Measurements from ENCODE around the gene SNX1.
"Not testable (repeated sequence)": the region's sequence is repeated elsewhere in the genome, so short reads cannot be mapped to it uniquely, and the experiment has no call there.

SNX1 gene

GRCh38 chr15:64117759-64118487 is 22.1 kb downstream of the SNX1 start:
- no peak for TF ChIP-seq Cebpa-rat (IDR thresholded peaks at IDR 0.05)
- no peaks in the 10 kb centered on the region for H3K27me3 ChIP-seq
- no peak overlapping the region for H3K4me3 ChIP-seq
- peaks cover 87% of the 10 kb centered on the region for H4K20me1 ChIP-seq
- H3K27ac ChIP-seq: no peak overlapping the region
- H3K4me1 ChIP-seq: no peaks in the 10 kb centered on the region
- no peak overlapping the region for H3K9ac ChIP-seq
- no peaks in the 10 kb centered on the region for H3K9me3 ChIP-seq
- no peak overlapping the region for H3K4me2 ChIP-seq
- H3K36me3 ChIP-seq: peaks cover 100% of the 10 kb centered on the region

GRCh38 chr15:64120322-64120721 is 24.5 kb downstream of the SNX1 start:
- Histone ChIP-seq H3K36me3 (peaks cover 98% of the 10 kb centered on the region), H4K20me1 (peaks cover 66% of the 10 kb centered on the region)
- H3K9ac ChIP-seq, H3K27ac ChIP-seq, H3K9me3 ChIP-seq, H3K27me3 ChIP-seq, H3K4me3 ChIP-seq, H3K4me2 ChIP-seq, H3K4me1 ChIP-seq: not testable (repeated sequence)

- Histone ChIP-seq H3K9me3 (no peaks in the 10 kb centered on the region), H4K20me1 (peaks cover 54% of the 10 kb centered on the region), H3K4me3 (no peak overlapping the region), H3K9ac (no peak overlapping the region), H3K4me1 (no peaks in the 10 kb centered on the region), H3K27ac (no peak overlapping the region), H3K27me3 (no peaks in the 10 kb centered on the region), H3K36me3 (peaks cover 98% of the 10 kb centered on the region), H3K4me2 (no peak overlapping the region)
- TF ChIP-seq Cebpa-rat (IDR thresholded peaks at IDR 0.05): no peak
Measured at GRCh38 chr15:64121614-64122013, 25.8 kb downstream of the SNX1 start.

- no peaks in the 10 kb centered on the region for H3K27me3 ChIP-seq
- H4K20me1 ChIP-seq: peaks cover 45% of the 10 kb centered on the region
- H3K9me3 ChIP-seq: no peaks in the 10 kb centered on the region
- no peak overlapping the region for H3K9ac ChIP-seq
- H3K36me3 ChIP-seq: peaks cover 98% of the 10 kb centered on the region
- no peak overlapping the region for H3K27ac ChIP-seq
- no peak overlapping the region for H3K4me3 ChIP-seq
- no peak overlapping the region for H3K4me2 ChIP-seq
- no peak for TF ChIP-seq Cebpa-rat (IDR thresholded peaks at IDR 0.05)
- H3K4me1 ChIP-seq: no peaks in the 10 kb centered on the region
Measured at GRCh38 chr15:64122444-64122843, 26.7 kb downstream of the SNX1 start.

GRCh38 chr15:64122936-64123351 is 27.2 kb downstream of the SNX1 start:
- no peaks in the 10 kb centered on the region for H3K9me3 ChIP-seq
- no peaks in the 10 kb centered on the region for H3K4me1 ChIP-seq
- no peaks in the 10 kb centered on the region for H3K27me3 ChIP-seq
- H3K27ac ChIP-seq: no peak overlapping the region
- peaks cover 40% of the 10 kb centered on the region for H4K20me1 ChIP-seq
- no peak overlapping the region for H3K4me2 ChIP-seq
- peaks cover 98% of the 10 kb centered on the region for H3K36me3 ChIP-seq
- TF ChIP-seq Cebpa-rat (IDR thresholded peaks at IDR 0.05): no peak
- no peak overlapping the region for H3K9ac ChIP-seq
- H3K4me3 ChIP-seq: no peak overlapping the region

GRCh38 chr15:64125978-64126377 is 30.2 kb downstream of the SNX1 start:
- no peak for TF ChIP-seq Cebpa-rat (IDR thresholded peaks at IDR 0.05)
- Histone ChIP-seq H3K4me2 (no peak overlapping the region), H3K27me3 (no peaks in the 10 kb centered on the region), H4K20me1 (peaks cover 23% of the 10 kb centered on the region), H3K9ac (no peak overlapping the region), H3K27ac (no peak overlapping the region), H3K36me3 (peaks cover 98% of the 10 kb centered on the region), H3K4me1 (no peaks in the 10 kb centered on the region), H3K4me3 (no peak overlapping the region), H3K9me3 (no peaks in the 10 kb centered on the region)

GRCh38 chr15:64127521-64128270 is 31.9 kb downstream of the SNX1 start:
- Histone ChIP-seq H3K9me3 (no peaks in the 10 kb centered on the region), H3K4me1 (no peaks in the 10 kb centered on the region), H3K36me3 (peaks cover 98% of the 10 kb centered on the region), H3K27me3 (no peaks in the 10 kb centered on the region), H3K4me3 (no peak overlapping the region), H3K9ac (no peak overlapping the region), H3K27ac (no peak overlapping the region), H3K4me2 (no peak overlapping the region), H4K20me1 (peaks cover 6% of the 10 kb centered on the region; the same call in 1 of the 2 replicates)
- no peak for TF ChIP-seq Cebpa-rat (IDR thresholded peaks at IDR 0.05)

GRCh38 chr15:64130159-64130558 is 34.4 kb downstream of the SNX1 start:
- Histone ChIP-seq H3K27me3 (no peaks in the 10 kb centered on the region), H3K4me2 (no peak overlapping the region), H3K4me1 (no peaks in the 10 kb centered on the region), H3K36me3 (peaks cover 100% of the 10 kb centered on the region), H3K9me3 (no peaks in the 10 kb centered on the region), H3K27ac (no peak overlapping the region), H3K9ac (no peak overlapping the region), H4K20me1 (0 out of 2 replicates have a peak, but pooled peaks cover 7% of the 10 kb centered on the region), H3K4me3 (no peak overlapping the region)
- TF ChIP-seq Cebpa-rat (IDR thresholded peaks at IDR 0.05): no peak

GRCh38 chr15:64131547-64131946 is 35.8 kb downstream of the SNX1 start:
- H3K27ac ChIP-seq: no peak overlapping the region
- peaks cover 7% of the 10 kb centered on the region for H3K4me1 ChIP-seq
- H3K9me3 ChIP-seq: no peaks in the 10 kb centered on the region
- no peak overlapping the region for H3K9ac ChIP-seq
- H3K4me3 ChIP-seq: no peak overlapping the region
- peaks cover 100% of the 10 kb centered on the region for H3K36me3 ChIP-seq
- no peak for TF ChIP-seq Cebpa-rat (IDR thresholded peaks at IDR 0.05)
- no peaks in the 10 kb centered on the region for H3K27me3 ChIP-seq
- peaks cover 16% of the 10 kb centered on the region; the same call in 1 of the 2 replicates for H4K20me1 ChIP-seq
- H3K4me2 ChIP-seq: no peak overlapping the region

- Histone ChIP-seq H4K20me1 (peaks cover 23% of the 10 kb centered on the region; the same call in 1 of the 2 replicates), H3K27ac (no peak overlapping the region), H3K9me3 (no peaks in the 10 kb centered on the region), H3K4me1 (peaks cover 14% of the 10 kb centered on the region), H3K36me3 (peaks cover 100% of the 10 kb centered on the region), H3K4me3 (no peak overlapping the region), H3K4me2 (no peak overlapping the region), H3K27me3 (no peaks in the 10 kb centered on the region), H3K9ac (no peak overlapping the region)
- no peak for TF ChIP-seq Cebpa-rat (IDR thresholded peaks at IDR 0.05)
Measured at GRCh38 chr15:64132217-64132616, 36.4 kb downstream of the SNX1 start.
